ENCODE results near the gene PCDHA8.
"Not testable (repeated sequence)": the region's sequence is repeated elsewhere in the genome, so short reads cannot be mapped to it uniquely, and the experiment has no call there.

The PCDHA8 gene

GRCh38 chr5:140842798-140843733 lies 2.1 kb downstream of the PCDHA8 start:
- TF ChIP-seq PPARA (CRISPR knock-in tag; IDR thresholded peaks at IDR 0.05; ENCODE audit: borderline replicate concordance) (no peak), CSDC2 (CRISPR knock-in tag; IDR thresholded peaks at IDR 0.05) (no peak), ARNTL (CRISPR knock-in tag; IDR thresholded peaks at IDR 0.05; ENCODE audit: borderline replicate concordance, low read depth) (no peak), ZFP30 (CRISPR knock-in tag; IDR thresholded peaks at IDR 0.05) (no peak)
- ATAC-seq: no peak

GRCh38 chr5:140848139-140849102 lies 7.4 kb downstream of the PCDHA8 start, which contains the start of gene PCDHA9:
Gene PCDHA9, plus strand, starts transcription at chr5:140848382. Its CDS starts 114 bp downstream, at chr5:140848496.
- not testable (repeated sequence) for ATAC-seq

DNA sequence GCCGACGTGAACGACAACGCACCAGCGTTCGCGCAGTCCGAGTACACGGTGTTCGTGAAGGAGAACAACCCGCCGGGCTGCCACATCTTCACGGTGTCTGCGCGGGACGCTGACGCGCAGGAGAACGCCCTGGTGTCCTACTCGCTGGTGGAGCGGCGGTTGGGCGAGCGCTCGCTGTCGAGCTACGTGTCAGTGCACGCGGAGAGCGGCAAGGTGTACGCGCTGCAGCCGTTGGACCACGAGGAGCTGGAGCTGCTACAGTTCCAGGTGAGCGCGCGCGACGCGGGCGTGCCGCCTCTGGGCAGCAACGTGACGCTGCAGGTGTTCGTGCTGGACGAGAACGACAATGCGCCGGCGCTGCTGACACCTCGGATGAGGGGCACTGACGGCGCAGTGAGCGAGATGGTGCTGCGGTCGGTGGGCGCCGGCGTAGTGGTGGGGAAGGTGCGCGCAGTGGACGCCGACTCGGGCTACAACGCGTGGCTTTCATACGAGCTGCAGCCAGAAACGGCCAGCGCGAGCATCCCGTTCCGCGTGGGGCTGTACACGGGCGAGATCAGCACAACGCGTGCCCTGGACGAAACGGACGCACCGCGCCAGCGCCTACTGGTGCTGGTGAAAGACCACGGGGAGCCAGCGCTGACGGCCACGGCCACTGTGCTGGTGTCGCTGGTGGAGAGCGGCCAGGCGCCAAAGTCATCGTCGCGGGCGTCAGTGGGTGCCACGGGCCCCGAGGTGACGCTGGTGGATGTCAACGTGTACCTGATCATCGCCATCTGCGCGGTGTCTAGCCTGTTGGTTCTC lies 9.0 kb downstream of the PCDHA8 start:
- ATAC-seq: not testable (repeated sequence)

- TF ChIP-seq PPARA (CRISPR knock-in tag; IDR thresholded peaks at IDR 0.05; ENCODE audit: borderline replicate concordance) (no peak), GLIS3 (CRISPR knock-in tag; IDR thresholded peaks at IDR 0.05) (no peak), ZFP30 (CRISPR knock-in tag; IDR thresholded peaks at IDR 0.05) (no peak), ZNF8 (CRISPR knock-in tag; IDR thresholded peaks at IDR 0.05) (no peak), TCF4 (CRISPR knock-in tag; IDR thresholded peaks at IDR 0.05; ENCODE audit: borderline replicate concordance) (no peak), ISL1 (CRISPR knock-in tag; IDR thresholded peaks at IDR 0.05) (no peak), OSR1 (CRISPR knock-in tag; IDR thresholded peaks at IDR 0.05) (no peak), BACH2 (CRISPR knock-in tag; IDR thresholded peaks at IDR 0.05; ENCODE audit: borderline replicate concordance) (no peak), ZNF70 (CRISPR knock-in tag; IDR thresholded peaks at IDR 0.05) (no peak), TOX (CRISPR knock-in tag; IDR thresholded peaks at IDR 0.05; ENCODE audit: borderline replicate concordance) (no peak), CSRNP3 (CRISPR knock-in tag; IDR thresholded peaks at IDR 0.05) (no peak), ZC3H10 (CRISPR knock-in tag; IDR thresholded peaks at IDR 0.05) (no peak)
- TF ChIP-seq, protein P1, sequence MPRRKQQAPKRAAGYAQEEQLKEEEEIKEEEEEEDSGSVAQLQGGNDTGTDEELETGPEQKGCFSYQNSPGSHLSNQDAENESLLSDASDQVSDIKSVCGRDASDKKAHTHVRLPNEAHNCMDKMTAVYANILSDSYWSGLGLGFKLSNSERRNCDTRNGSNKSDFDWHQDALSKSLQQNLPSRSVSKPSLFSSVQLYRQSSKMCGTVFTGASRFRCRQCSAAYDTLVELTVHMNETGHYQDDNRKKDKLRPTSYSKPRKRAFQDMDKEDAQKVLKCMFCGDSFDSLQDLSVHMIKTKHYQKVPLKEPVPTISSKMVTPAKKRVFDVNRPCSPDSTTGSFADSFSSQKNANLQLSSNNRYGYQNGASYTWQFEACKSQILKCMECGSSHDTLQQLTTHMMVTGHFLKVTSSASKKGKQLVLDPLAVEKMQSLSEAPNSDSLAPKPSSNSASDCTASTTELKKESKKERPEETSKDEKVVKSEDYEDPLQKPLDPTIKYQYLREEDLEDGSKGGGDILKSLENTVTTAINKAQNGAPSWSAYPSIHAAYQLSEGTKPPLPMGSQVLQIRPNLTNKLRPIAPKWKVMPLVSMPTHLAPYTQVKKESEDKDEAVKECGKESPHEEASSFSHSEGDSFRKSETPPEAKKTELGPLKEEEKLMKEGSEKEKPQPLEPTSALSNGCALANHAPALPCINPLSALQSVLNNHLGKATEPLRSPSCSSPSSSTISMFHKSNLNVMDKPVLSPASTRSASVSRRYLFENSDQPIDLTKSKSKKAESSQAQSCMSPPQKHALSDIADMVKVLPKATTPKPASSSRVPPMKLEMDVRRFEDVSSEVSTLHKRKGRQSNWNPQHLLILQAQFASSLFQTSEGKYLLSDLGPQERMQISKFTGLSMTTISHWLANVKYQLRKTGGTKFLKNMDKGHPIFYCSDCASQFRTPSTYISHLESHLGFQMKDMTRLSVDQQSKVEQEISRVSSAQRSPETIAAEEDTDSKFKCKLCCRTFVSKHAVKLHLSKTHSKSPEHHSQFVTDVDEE (CRISPR knock-in tag; IDR thresholded peaks at IDR 0.05): no peak
- TF ChIP-seq, protein P2, sequence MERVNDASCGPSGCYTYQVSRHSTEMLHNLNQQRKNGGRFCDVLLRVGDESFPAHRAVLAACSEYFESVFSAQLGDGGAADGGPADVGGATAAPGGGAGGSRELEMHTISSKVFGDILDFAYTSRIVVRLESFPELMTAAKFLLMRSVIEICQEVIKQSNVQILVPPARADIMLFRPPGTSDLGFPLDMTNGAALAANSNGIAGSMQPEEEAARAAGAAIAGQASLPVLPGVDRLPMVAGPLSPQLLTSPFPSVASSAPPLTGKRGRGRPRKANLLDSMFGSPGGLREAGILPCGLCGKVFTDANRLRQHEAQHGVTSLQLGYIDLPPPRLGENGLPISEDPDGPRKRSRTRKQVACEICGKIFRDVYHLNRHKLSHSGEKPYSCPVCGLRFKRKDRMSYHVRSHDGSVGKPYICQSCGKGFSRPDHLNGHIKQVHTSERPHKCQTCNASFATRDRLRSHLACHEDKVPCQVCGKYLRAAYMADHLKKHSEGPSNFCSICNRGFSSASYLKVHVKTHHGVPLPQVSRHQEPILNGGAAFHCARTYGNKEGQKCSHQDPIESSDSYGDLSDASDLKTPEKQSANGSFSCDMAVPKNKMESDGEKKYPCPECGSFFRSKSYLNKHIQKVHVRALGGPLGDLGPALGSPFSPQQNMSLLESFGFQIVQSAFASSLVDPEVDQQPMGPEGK (CRISPR knock-in tag; IDR thresholded peaks at IDR 0.05; ENCODE audit: borderline replicate concordance): no peak
- ATAC-seq: no peak
These were observed 15.0 kb downstream of the PCDHA8 start, which contains the start of gene PCDHA10 for GRCh38 chr5:140855772-140856674. Gene PCDHA10, plus strand, starts transcription at chr5:140855897. Its CDS starts 152 bp downstream, at chr5:140856049.

Data from SK-N-SH treated with all-trans-retinoic acid at 6 μM for 48 hours (cell line).